Astrocyte (in vitro differentiated cells and primary cell): ENCODE results near the gene TES. TPM values are rescaled to one million over a fixed set of nuclear protein-coding genes. Genes with fewer than 3 reads are reported as not detected.

Experiments used
- DNase-seq: peaks from one replicate; pipeline ENCODE4 v3.0.0-alpha.2; 2010; ENCODE audit warnings: low read depth
- FAIRE-seq: peaks from 2 replicates; lab custom pipeline; 2011; peaks lifted over from hg19 to GRCh38; lab: Jason Lieb, UNC
- H2AFZ ChIP-seq: 2 replicates; pipeline ENCODE4 v1.6.0; 2012; ENCODE audit warnings: low read depth, low read length, inconsistent platforms
- H3K27ac ChIP-seq: 2 replicates; pipeline ENCODE4 v1.5.1; 2011; ENCODE audit warnings: low read depth, low read length, inconsistent platforms
- H3K27me3 ChIP-seq: 2 replicates; pipeline ENCODE4 v1.6.0; 2011; ENCODE audit warnings: low read length, inconsistent platforms; ENCODE audit not compliant: insufficient read depth
- H3K36me3 ChIP-seq: 2 replicates; pipeline ENCODE4 v1.5.1; 2011; ENCODE audit warnings: low read length, inconsistent platforms; ENCODE audit not compliant: insufficient read depth
- H3K4me1 ChIP-seq: 2 replicates; pipeline ENCODE4 v1.5.1; 2011; ENCODE audit warnings: low read length, inconsistent platforms; ENCODE audit not compliant: insufficient read depth
- H3K4me2 ChIP-seq: 2 replicates; pipeline ENCODE4 v1.6.0; 2012; ENCODE audit warnings: low read length, inconsistent platforms
- H3K4me3 ChIP-seq: 2 replicates; pipeline ENCODE4 v1.5.1; 2011; ENCODE audit warnings: low read depth, mild to moderate bottlenecking, low read length, inconsistent platforms; ENCODE audit not compliant: insufficient read depth
- H3K79me2 ChIP-seq: 2 replicates; pipeline ENCODE4 v1.6.0; 2012; ENCODE audit warnings: mild to moderate bottlenecking, low read length, inconsistent platforms; ENCODE audit not compliant: insufficient read depth
- H3K9ac ChIP-seq: 2 replicates; pipeline ENCODE4 v1.6.0; 2012; ENCODE audit warnings: mild to moderate bottlenecking, low read length, inconsistent platforms
- H3K9me3 ChIP-seq: 2 replicates; pipeline ENCODE4 v1.5.1; 2012; ENCODE audit warnings: low read depth, mild to moderate bottlenecking, low read length, inconsistent platforms; ENCODE audit not compliant: insufficient read depth
- H4K20me1 ChIP-seq: 2 replicates; pipeline ENCODE4 v1.6.0; 2012; ENCODE audit warnings: low read length, inconsistent platforms; ENCODE audit not compliant: insufficient read depth
- H3K27ac Mint-ChIP-seq: one replicate; pipeline ENCODE4 v1.8.0; 2021; ENCODE audit warnings: mild to moderate bottlenecking, mixed read lengths; ENCODE audit not compliant: unreplicated experiment
- H3K27me3 Mint-ChIP-seq: one replicate; pipeline ENCODE4 v1.8.0; 2021; ENCODE audit warnings: low read depth, mixed read lengths; ENCODE audit not compliant: unreplicated experiment
- H3K36me3 Mint-ChIP-seq: one replicate; pipeline ENCODE4 v1.8.0; 2021; ENCODE audit warnings: low read depth, mixed read lengths; ENCODE audit not compliant: unreplicated experiment
- H3K4me1 Mint-ChIP-seq: one replicate; pipeline ENCODE4 v1.8.0; 2021; ENCODE audit warnings: low read depth, mixed read lengths; ENCODE audit not compliant: unreplicated experiment
- H3K4me3 Mint-ChIP-seq: one replicate; pipeline ENCODE4 v1.8.0; 2021; ENCODE audit warnings: mild to moderate bottlenecking, moderate library complexity, mixed read lengths; ENCODE audit not compliant: unreplicated experiment
- H3K9me3 Mint-ChIP-seq: one replicate; pipeline ENCODE4 v1.8.0; 2021; ENCODE audit warnings: mild to moderate bottlenecking, mixed read lengths; ENCODE audit not compliant: unreplicated experiment
- CTCF ChIP-seq: IDR thresholded peaks from 2 replicates; pipeline ENCODE4 v1.5.1; 2011; ENCODE audit warnings: low read depth, mild to moderate bottlenecking, inconsistent platforms, low read length, moderate library complexity; ENCODE audit not compliant: insufficient read depth
- EZH2 ChIP-seq: IDR thresholded peaks from 2 replicates; pipeline ENCODE4 v1.6.1; 2012; ENCODE audit warnings: mild to moderate bottlenecking, low read length, inconsistent platforms; ENCODE audit not compliant: insufficient read depth
- total RNA-seq: library from RNA; stranded (reverse); gene quantifications from 2 replicates; pipeline ENCODE4 v1.2.1, GENCODE V29; 2021

TES gene
- total RNA-seq, 1 donor from 2014 or later: 179 TPM

GRCh38 chr7:116291937-116292336 lies 81.6 kb downstream of the TES start:
- DNase-seq (no peak), FAIRE-seq (no peak)
- Mint-ChIP-seq H3K4me3 (no peak overlapping the region), H3K27ac (no peak overlapping the region), H3K27me3 (no peaks in the 10 kb centered on the region), H3K4me1 (peaks cover 2% of the 10 kb centered on the region), H3K36me3 (peaks cover 3% of the 10 kb centered on the region), H3K9me3 (peaks cover 9% of the 10 kb centered on the region)
- Histone ChIP-seq H3K9ac (no peak overlapping the region), H4K20me1 (no peaks in the 10 kb centered on the region), H2AFZ (no peak overlapping the region), H3K4me2 (no peak overlapping the region), H3K36me3 (no peaks in the 10 kb centered on the region), H3K27me3 (no peaks in the 10 kb centered on the region), H3K4me1 (peaks cover 3% of the 10 kb centered on the region), H3K4me3 (no peak overlapping the region), H3K9me3 (no peaks in the 10 kb centered on the region), H3K27ac (no peak overlapping the region), H3K79me2 (peaks cover 17% of the 10 kb centered on the region)
- TF ChIP-seq EZH2 (no peak), CTCF (no peak)

- Histone ChIP-seq H3K27me3 (no peaks in the 10 kb centered on the region), H3K9ac (no peak overlapping the region), H3K79me2 (peaks cover 17% of the 10 kb centered on the region), H3K27ac (no peak overlapping the region), H3K4me3 (no peak overlapping the region), H3K4me1 (peaks cover 3% of the 10 kb centered on the region), H3K36me3 (no peaks in the 10 kb centered on the region), H4K20me1 (no peaks in the 10 kb centered on the region), H3K4me2 (no peak overlapping the region), H3K9me3 (no peaks in the 10 kb centered on the region), H2AFZ (no peak overlapping the region)
- H3K36me3 Mint-ChIP-seq: peaks cover 3% of the 10 kb centered on the region
- FAIRE-seq (no peak), DNase-seq (no peak)
- H3K27me3 Mint-ChIP-seq: no peaks in the 10 kb centered on the region
- H3K4me3 Mint-ChIP-seq: no peak overlapping the region
- H3K4me1 Mint-ChIP-seq: peaks cover 2% of the 10 kb centered on the region
- H3K27ac Mint-ChIP-seq: no peak overlapping the region
- peaks cover 9% of the 10 kb centered on the region for H3K9me3 Mint-ChIP-seq
- no peak for TF ChIP-seq EZH2
- TF ChIP-seq CTCF: no peak
These were observed 82.0 kb downstream of the TES start for GRCh38 chr7:116292381-116292780.

DNA sequence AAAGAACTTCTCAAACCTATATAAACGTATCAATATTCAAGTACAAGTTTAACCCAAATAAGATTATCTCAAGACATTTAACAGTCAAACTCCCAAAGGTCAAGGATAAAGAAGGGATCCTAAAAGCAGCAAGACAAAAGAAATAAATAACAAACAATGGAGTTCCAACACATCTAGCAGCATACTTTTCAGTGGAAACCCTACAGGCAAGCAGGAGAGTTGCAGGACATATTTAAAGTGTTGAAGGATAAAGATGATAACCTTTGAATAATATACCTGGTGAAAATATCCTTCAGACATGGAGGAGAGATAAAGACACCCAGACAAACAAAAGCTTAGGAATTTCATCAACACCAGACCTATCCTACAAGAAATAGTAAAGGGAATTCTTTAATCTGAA lies 82.8 kb downstream of the TES start:
- DNase-seq (no peak), FAIRE-seq (peak; percentile 17)
- Mint-ChIP-seq H3K9me3 (peaks cover 12% of the 10 kb centered on the region), H3K27ac (no peak overlapping the region), H3K36me3 (peaks cover 3% of the 10 kb centered on the region), H3K4me1 (peaks cover under 1% of the 10 kb centered on the region), H3K4me3 (no peak overlapping the region), H3K27me3 (no peaks in the 10 kb centered on the region)
- Histone ChIP-seq H3K27ac (no peak overlapping the region), H3K9me3 (no peaks in the 10 kb centered on the region), H3K4me1 (no peaks in the 10 kb centered on the region), H3K9ac (no peak overlapping the region), H3K27me3 (no peaks in the 10 kb centered on the region), H3K4me2 (no peak overlapping the region), H3K79me2 (peaks cover 17% of the 10 kb centered on the region), H3K4me3 (no peak overlapping the region), H2AFZ (no peak overlapping the region), H3K36me3 (no peaks in the 10 kb centered on the region), H4K20me1 (no peaks in the 10 kb centered on the region)
- TF ChIP-seq CTCF (peak; percentile 14), EZH2 (no peak)
